CD4-positive, alpha-beta T cell treated with Interleukin-4 for 4 hours (primary cell): ENCODE data around the gene OR5A2.
A peak's percentile ranks its signal among the peaks of the same experiment; 100 is the strongest.
"Not testable (repeated sequence)": the region's sequence is repeated elsewhere in the genome, so short reads cannot be mapped to it uniquely, and the experiment has no call there.

Experiments
- DNase-seq: peaks from one replicate; pipeline ENCODE4 v3.0.0-alpha.2; 2020

The OR5A2 gene

GRCh38 chr11:59426361-59427067, at the start of gene OR5A2:
Gene OR5A2, minus strand, starts transcription at chr11:59426413. Its CDS starts 3,460 bp downstream, at chr11:59422953.
- no peak for DNase-seq

- no peak for DNase-seq
These were observed 49.0 kb upstream of the OR5A2 start for GRCh38 chr11:59475176-59475575.

GRCh38 chr11:59473015-59473414, 46.8 kb upstream of the OR5A2 start, which contains the start of gene OR4D10:
Gene OR4D10, plus strand, starts transcription at chr11:59473315. Its CDS starts 4,115 bp downstream, at chr11:59477430.
- no peak for DNase-seq

- no peak for DNase-seq
These were observed 37.0 kb upstream of the OR5A2 start for GRCh38 chr11:59463190-59463641.

GRCh38 chr11:59459916-59460315, 33.7 kb upstream of the OR5A2 start:
- no peak for DNase-seq

- no peak for DNase-seq
These were observed 30.4 kb upstream of the OR5A2 start, which contains the start of gene OR4D6 for GRCh38 chr11:59456661-59457060. Gene OR4D6, plus strand, starts transcription at chr11:59456961. Its CDS starts 0 bp downstream, at chr11:59456961.

- DNase-seq: no peak
These were observed 22.3 kb upstream of the OR5A2 start for GRCh38 chr11:59448484-59448883.

GRCh38 chr11:59445624-59446023, 19.4 kb upstream of the OR5A2 start:
- not testable (repeated sequence) for DNase-seq

- DNase-seq: no peak
These were observed 11.6 kb upstream of the OR5A2 start for GRCh38 chr11:59437770-59438169.

GRCh38 chr11:59436169-59436568, 10.0 kb upstream of the OR5A2 start, which contains the start of gene OR5A1:
Gene OR5A1, plus strand, starts transcription at chr11:59436469. Its CDS starts 6,700 bp downstream, at chr11:59443169.
- DNase-seq: no peak

- peak; percentile 57 for DNase-seq
These were observed 3.8 kb upstream of the OR5A2 start for GRCh38 chr11:59429924-59430516.

GRCh38 chr11:59427068-59427382, 812 bp upstream of the OR5A2 start:
- no peak for DNase-seq

- DNase-seq: no peak
These were observed 1.1 kb downstream of the OR5A2 start for GRCh38 chr11:59425131-59425530.

- DNase-seq: no peak
These were observed 2.4 kb downstream of the OR5A2 start for GRCh38 chr11:59423835-59424234.

- no peak for DNase-seq
These were observed 8.1 kb downstream of the OR5A2 start for GRCh38 chr11:59418156-59418555.

- DNase-seq: no peak
These were observed 9.2 kb downstream of the OR5A2 start for GRCh38 chr11:59417023-59417422.

- DNase-seq: no peak
These were observed 9.6 kb downstream of the OR5A2 start for GRCh38 chr11:59416613-59417012.

GRCh38 chr11:59415111-59415510, 11.1 kb downstream of the OR5A2 start:
- no peak for DNase-seq

- DNase-seq: no peak
These were observed 12.6 kb downstream of the OR5A2 start for GRCh38 chr11:59413646-59414045.

- DNase-seq: no peak
These were observed 22.7 kb downstream of the OR5A2 start for GRCh38 chr11:59403546-59403945.

- DNase-seq: no peak
These were observed 25.0 kb downstream of the OR5A2 start for GRCh38 chr11:59401262-59401552.

GRCh38 chr11:59400461-59401261, 25.6 kb downstream of the OR5A2 start:
- DNase-seq: no peak

GRCh38 chr11:59394186-59394585, 32.0 kb downstream of the OR5A2 start:
- DNase-seq: no peak
